ENCODE measurements around the gene HPGDS. TPM values are rescaled to one million over a fixed set of nuclear protein-coding genes. Genes with fewer than 3 reads are reported as not detected.

The HPGDS gene
- total RNA-seq, 1 experiment from 2014 or later, result not detected

DNA sequence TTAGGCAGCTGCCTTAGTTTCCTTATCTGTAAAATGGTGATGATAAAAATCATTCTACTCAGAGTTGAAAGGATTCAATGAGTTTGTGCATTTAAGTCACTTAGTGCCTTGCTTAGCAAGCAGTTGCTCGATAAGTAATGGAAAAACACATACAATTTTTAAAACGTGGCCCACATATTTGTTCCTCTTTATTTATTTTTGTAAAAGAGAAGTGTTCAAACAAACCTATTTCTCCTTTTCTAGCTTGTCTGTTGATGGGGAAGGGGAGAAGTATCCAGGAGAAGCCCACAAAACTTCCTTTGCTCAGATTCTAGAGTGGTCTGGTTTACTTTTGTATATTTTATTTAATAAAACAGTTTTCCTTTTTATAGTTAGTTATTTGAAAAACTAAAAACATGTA is 3.3 kb upstream of the HPGDS start:
- no peaks in the 10 kb centered on the region for H3K79me2 ChIP-seq (ENCODE audit: low read length)
- H3K27me3 ChIP-seq (ENCODE audit: low read length), result no peaks in the 10 kb centered on the region
- intact Hi-C loops (cut with micrococcal nuclease), result no loop called here
- H4K20me1 ChIP-seq (ENCODE audit: low read length), result no peaks in the 10 kb centered on the region
- H3K36me3 ChIP-seq (ENCODE audit: low read depth, low read length), result no peaks in the 10 kb centered on the region
- no peak overlapping the region for H3K4me2 ChIP-seq (ENCODE audit: low read length)
- H3K4me1 ChIP-seq (ENCODE audit: insufficient read depth, low read length), result no peaks in the 10 kb centered on the region; the same call in 1 of the 2 replicates
- DNase-seq, result no peak
- TF ChIP-seq EZH2 (IDR thresholded peaks at IDR 0.05; ENCODE audit: low read length, unreplicated experiment) (no peak), CTCF (conservative IDR thresholded peaks at IDR 0.05; ENCODE audit: low read depth, low read length) (no peak), EZH2phosphoT487 (IDR thresholded peaks at IDR 0.05; ENCODE audit: borderline replicate concordance, low read length) (no peak)
- ChIA-PET CTCF (no interaction called here), POLR2A (ENCODE audit: unreplicated experiment) (no interaction called here)
- no peak overlapping the region for H2AFZ ChIP-seq (ENCODE audit: low read length)
- H3K9ac ChIP-seq (ENCODE audit: low read length), result no peak overlapping the region
- H3K9me3 ChIP-seq (ENCODE audit: low read length), result no peaks in the 10 kb centered on the region
- no peaks in the 10 kb centered on the region for H3F3A ChIP-seq (ENCODE audit: low read length, unreplicated experiment)
- BruUV-seq (replicated peaks), result no TSS peak
- no peaks in the 10 kb centered on the region for H3K9me2 ChIP-seq (replicated peaks; ENCODE audit: low read length)
- no peak overlapping the region for H3K4me3 ChIP-seq (ENCODE audit: low read length)
- H3K27ac ChIP-seq (ENCODE audit: low read length), result no peak overlapping the region
- no peak for ATAC-seq

DNA sequence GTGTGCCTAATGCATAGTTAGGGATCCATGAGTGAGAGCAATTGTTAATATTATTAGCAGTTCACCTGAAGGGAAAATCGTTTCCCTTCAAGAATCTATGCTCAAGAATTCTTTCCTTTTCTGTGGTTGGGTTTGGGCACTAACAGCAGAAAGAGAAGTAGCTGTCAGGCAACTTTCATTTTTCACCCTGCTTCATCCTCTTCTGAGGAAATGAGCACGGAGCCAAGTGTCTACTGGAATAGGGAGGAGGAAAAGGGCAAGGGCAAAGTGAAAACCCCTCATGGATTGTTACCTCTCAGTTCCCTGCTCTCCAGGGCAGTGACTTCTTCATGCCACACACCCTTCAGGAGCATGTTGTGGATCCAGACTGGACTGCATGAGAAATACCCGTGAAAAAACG is 2.6 kb upstream of the HPGDS start:
- no peaks in the 10 kb centered on the region; the same call in 1 of the 2 replicates for H3K4me1 ChIP-seq (ENCODE audit: insufficient read depth, low read length)
- no peak overlapping the region for H3K4me2 ChIP-seq (ENCODE audit: low read length)
- BruUV-seq (replicated peaks), result no TSS peak
- no peak for DNase-seq
- intact Hi-C loops (cut with micrococcal nuclease), result no loop called here
- no peaks in the 10 kb centered on the region for H3K36me3 ChIP-seq (ENCODE audit: low read depth, low read length)
- H3K9me2 ChIP-seq (replicated peaks; ENCODE audit: low read length), result no peaks in the 10 kb centered on the region
- H3K4me3 ChIP-seq (ENCODE audit: low read length), result no peak overlapping the region
- no peaks in the 10 kb centered on the region for H3K27me3 ChIP-seq (ENCODE audit: low read length)
- no peak for ATAC-seq
- TF ChIP-seq EZH2 (IDR thresholded peaks at IDR 0.05; ENCODE audit: low read length, unreplicated experiment), result no peak
- TF ChIP-seq CTCF (conservative IDR thresholded peaks at IDR 0.05; ENCODE audit: low read depth, low read length), result no peak
- no peak for TF ChIP-seq EZH2phosphoT487 (IDR thresholded peaks at IDR 0.05; ENCODE audit: borderline replicate concordance, low read length)
- no peaks in the 10 kb centered on the region for H3K9me3 ChIP-seq (ENCODE audit: low read length)
- no peaks in the 10 kb centered on the region for H4K20me1 ChIP-seq (ENCODE audit: low read length)
- no peaks in the 10 kb centered on the region for H3F3A ChIP-seq (ENCODE audit: low read length, unreplicated experiment)
- H3K9ac ChIP-seq (ENCODE audit: low read length), result no peak overlapping the region
- POLR2A ChIA-PET (ENCODE audit: unreplicated experiment), result no interaction called here
- CTCF ChIA-PET, result no interaction called here
- H2AFZ ChIP-seq (ENCODE audit: low read length), result no peak overlapping the region
- H3K79me2 ChIP-seq (ENCODE audit: low read length), result no peaks in the 10 kb centered on the region
- H3K27ac ChIP-seq (ENCODE audit: low read length), result no peak overlapping the region

DNA sequence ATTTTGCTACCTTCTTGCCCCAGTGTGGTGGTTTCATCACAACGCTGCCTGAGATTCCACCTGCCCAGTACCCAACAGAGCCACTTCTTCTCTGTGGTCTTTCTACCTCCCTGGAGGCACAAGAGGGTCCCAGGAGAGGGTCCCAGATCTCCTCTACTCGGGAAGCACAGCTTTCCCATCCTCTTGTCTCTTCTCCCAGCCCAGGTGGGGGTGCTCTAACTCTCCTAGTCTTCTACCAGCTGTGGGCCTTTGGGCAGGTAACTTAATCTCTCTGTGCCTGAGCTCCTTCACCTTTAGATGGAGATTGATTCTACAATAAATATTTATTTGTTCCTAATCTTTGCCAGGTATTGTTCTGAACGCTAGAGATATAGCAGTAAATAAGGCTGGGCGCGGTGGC is 1.8 kb upstream of the HPGDS start:
- intact Hi-C loops (cut with micrococcal nuclease), result no loop called here
- ChIA-PET CTCF (no interaction called here), POLR2A (ENCODE audit: unreplicated experiment) (no interaction called here)
- Histone ChIP-seq H3F3A (ENCODE audit: low read length, unreplicated experiment) (no peaks in the 10 kb centered on the region), H2AFZ (ENCODE audit: low read length) (no peak overlapping the region), H3K4me1 (ENCODE audit: insufficient read depth, low read length) (no peaks in the 10 kb centered on the region; the same call in 1 of the 2 replicates), H3K9ac (ENCODE audit: low read length) (no peak overlapping the region), H3K9me3 (ENCODE audit: low read length) (no peaks in the 10 kb centered on the region), H3K27me3 (ENCODE audit: low read length) (no peaks in the 10 kb centered on the region), H3K4me3 (ENCODE audit: low read length) (no peak overlapping the region), H3K4me2 (ENCODE audit: low read length) (no peak overlapping the region), H3K79me2 (ENCODE audit: low read length) (no peaks in the 10 kb centered on the region), H4K20me1 (ENCODE audit: low read length) (no peaks in the 10 kb centered on the region), H3K27ac (ENCODE audit: low read length) (no peak overlapping the region), H3K36me3 (ENCODE audit: low read depth, low read length) (no peaks in the 10 kb centered on the region), H3K9me2 (replicated peaks; ENCODE audit: low read length) (no peaks in the 10 kb centered on the region)
- TF ChIP-seq EZH2 (IDR thresholded peaks at IDR 0.05; ENCODE audit: low read length, unreplicated experiment) (no peak), EZH2phosphoT487 (IDR thresholded peaks at IDR 0.05; ENCODE audit: borderline replicate concordance, low read length) (no peak), CTCF (conservative IDR thresholded peaks at IDR 0.05; ENCODE audit: low read depth, low read length) (0 out of 2 replicates have a peak, but pooled peaks have one; percentile 15)
- no peak for DNase-seq
- ATAC-seq, result no peak
- no TSS peak for BruUV-seq (replicated peaks)
